ENCODE measurements around the gene PTGDR2.
A peak's percentile ranks its signal among the peaks of the same experiment; 100 is the strongest.

The PTGDR2 gene

DNA sequence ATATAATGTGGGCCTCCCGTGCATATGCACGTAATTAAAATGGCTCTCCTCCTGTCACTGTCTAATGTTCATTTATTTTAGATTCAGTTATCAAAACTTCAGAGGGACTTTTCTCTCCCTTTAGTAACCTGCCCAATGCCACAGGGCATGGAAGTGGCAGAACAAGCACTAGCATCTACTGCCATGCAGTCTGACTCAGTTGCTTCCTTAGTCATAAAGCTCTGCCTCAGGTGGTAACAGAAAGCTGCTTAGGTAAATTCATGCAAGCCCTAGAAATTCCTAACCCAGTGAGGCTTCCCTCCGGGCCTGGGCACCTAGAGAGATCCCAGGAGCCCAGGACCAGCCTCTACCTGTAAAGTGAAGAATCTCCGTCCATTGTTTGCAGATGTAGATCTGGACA lies 41.7 kb upstream of the PTGDR2 start:
- no peak for TF ChIP-seq CTCF (IDR thresholded peaks at IDR 0.05; ENCODE audit: low read depth, low read length)
- DNase-seq (ENCODE audit: extremely low read depth, low read depth) = no peak

GRCh38 chr11:60895687-60896086 lies 39.9 kb upstream of the PTGDR2 start:
- no peak for DNase-seq (ENCODE audit: extremely low read depth, low read depth)
- TF ChIP-seq CTCF (IDR thresholded peaks at IDR 0.05; ENCODE audit: low read depth, low read length) = no peak

DNA sequence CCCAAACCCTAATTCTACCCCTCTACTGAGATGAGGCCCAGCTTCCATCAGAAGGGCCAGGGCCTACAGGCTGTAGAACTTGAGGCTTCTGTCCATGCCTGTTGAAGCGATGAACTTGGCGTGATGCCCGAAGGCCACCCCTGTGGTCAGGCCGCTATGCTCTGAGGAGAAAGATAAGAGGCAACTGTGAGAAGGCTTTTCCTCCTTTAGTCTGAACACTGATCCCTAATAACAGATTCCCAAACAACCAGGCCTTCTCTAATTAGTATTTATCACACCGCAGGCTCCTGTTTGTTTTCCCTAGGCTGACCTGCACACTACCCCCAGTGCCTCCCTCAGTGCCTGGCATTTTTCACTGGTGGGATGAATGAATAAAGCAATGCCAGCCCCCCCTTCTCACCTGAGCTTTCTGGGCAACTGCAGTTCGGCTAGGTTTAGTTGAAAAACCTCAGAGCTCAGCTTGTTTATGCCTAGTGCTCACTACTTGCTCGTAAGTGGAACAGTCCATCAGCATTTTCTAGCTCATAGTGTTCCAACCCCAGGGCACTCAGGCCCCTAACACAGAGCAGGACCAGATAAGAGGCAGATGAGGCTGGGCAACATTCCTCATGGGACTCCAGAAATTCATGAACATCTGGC lies 35.5 kb upstream of the PTGDR2 start:
- DNase-seq (ENCODE audit: extremely low read depth, low read depth) = no peak
- TF ChIP-seq CTCF (IDR thresholded peaks at IDR 0.05; ENCODE audit: low read depth, low read length) = no peak

- no peak for DNase-seq (ENCODE audit: extremely low read depth, low read depth)
- no peak for TF ChIP-seq CTCF (IDR thresholded peaks at IDR 0.05; ENCODE audit: low read depth, low read length)
Observed at GRCh38 chr11:60890696-60891095, 34.9 kb upstream of the PTGDR2 start.

GRCh38 chr11:60889869-60890311 lies 34.1 kb upstream of the PTGDR2 start:
- TF ChIP-seq CTCF (IDR thresholded peaks at IDR 0.05; ENCODE audit: low read depth, low read length) = no peak
- no peak for DNase-seq (ENCODE audit: extremely low read depth, low read depth)

DNA sequence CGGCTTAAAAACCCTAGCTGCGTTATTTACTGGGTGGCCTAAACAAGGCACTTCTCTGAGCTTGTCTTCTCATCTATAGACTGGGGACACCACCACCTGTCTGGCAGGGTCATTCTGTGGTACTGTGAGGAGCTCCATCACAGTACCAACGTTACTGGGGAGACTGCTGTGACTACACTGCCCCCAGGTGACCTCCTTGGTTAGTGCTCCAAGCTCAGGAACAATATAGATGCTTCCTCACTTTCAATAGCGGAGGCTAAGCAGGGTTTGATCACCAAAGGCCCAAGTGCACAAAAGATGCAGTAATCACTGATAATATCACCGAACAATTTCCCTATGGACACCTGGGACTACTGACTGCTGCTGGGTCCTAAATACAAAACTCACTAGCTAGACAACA lies 31.8 kb upstream of the PTGDR2 start:
- no peak for DNase-seq (ENCODE audit: extremely low read depth, low read depth)
- TF ChIP-seq CTCF (IDR thresholded peaks at IDR 0.05; ENCODE audit: low read depth, low read length) = peak; percentile 67

- no peak for TF ChIP-seq CTCF (IDR thresholded peaks at IDR 0.05; ENCODE audit: low read depth, low read length)
- no peak for DNase-seq (ENCODE audit: extremely low read depth, low read depth)
Observed at GRCh38 chr11:60880643-60881282, 25.0 kb upstream of the PTGDR2 start.

Measured in AG09319 (cell line).